Urothelium cell line (cell line): ENCODE results near the gene TNRC18.
"Not testable (repeated sequence)": the region's sequence is repeated elsewhere in the genome, so short reads cannot be mapped to it uniquely, and the experiment has no call there.

Source experiments
- DNase-seq: peaks from one replicate; pipeline ENCODE4 v3.0.0; 2011; ENCODE audit warnings: low spot score, mixed read lengths
- FAIRE-seq: peaks from 2 replicates; lab custom pipeline; 2011; peaks lifted over from hg19 to GRCh38; lab: Jason Lieb, UNC

TNRC18 gene

GRCh38 chr7:5423306-5423975 is at the start of gene TNRC18:
TSS of gene TNRC18 (minus strand) at chr7:5423834. CDS start at chr7:5421246, 2,588 bp downstream.
- FAIRE-seq, result peak; percentile 46
- peak; percentile 72 for DNase-seq

GRCh38 chr7:5472432-5473315 is 49.0 kb upstream of the TNRC18 start:
- DNase-seq (no peak), FAIRE-seq (peak; percentile 95)

- not testable (repeated sequence) for FAIRE-seq, DNase-seq
These were observed 48.0 kb upstream of the TNRC18 start for GRCh38 chr7:5471623-5472022.

GRCh38 chr7:5470816-5471215 is 47.2 kb upstream of the TNRC18 start:
- DNase-seq (no peak), FAIRE-seq (no peak)

- no peak for DNase-seq
- FAIRE-seq, result no peak
These were observed 46.5 kb upstream of the TNRC18 start for GRCh38 chr7:5470167-5470532.

GRCh38 chr7:5469375-5470166 is 45.9 kb upstream of the TNRC18 start:
- peak; percentile 100 for FAIRE-seq
- DNase-seq, result no peak

GRCh38 chr7:5467645-5468044 is 44.0 kb upstream of the TNRC18 start:
- no peak for FAIRE-seq

GRCh38 chr7:5466551-5466950 is 42.9 kb upstream of the TNRC18 start:
- DNase-seq (no peak), FAIRE-seq (no peak)

More at GRCh38 chr7:5467645-5468044, 44.0 kb upstream of the TNRC18 start:
- DNase-seq, result no peak

GRCh38 chr7:5463031-5463430 is 39.4 kb upstream of the TNRC18 start:
- FAIRE-seq (peak; percentile 23), DNase-seq (no peak)

GRCh38 chr7:5462216-5462615 is 38.6 kb upstream of the TNRC18 start:
- no peak for FAIRE-seq
- DNase-seq, result no peak

- no peak for DNase-seq
- peak; percentile 17 for FAIRE-seq
These were observed 35.4 kb upstream of the TNRC18 start for GRCh38 chr7:5458921-5459480.

GRCh38 chr7:5457245-5457735 is 33.7 kb upstream of the TNRC18 start:
- FAIRE-seq, result peak; percentile 84
- DNase-seq, result no peak

GRCh38 chr7:5456409-5456808 is 32.8 kb upstream of the TNRC18 start:
- FAIRE-seq, result no peak

GRCh38 chr7:5455581-5456219 is 32.1 kb upstream of the TNRC18 start:
- FAIRE-seq (peak; percentile 66), DNase-seq (no peak)

More at GRCh38 chr7:5456409-5456808, 32.8 kb upstream of the TNRC18 start:
- no peak for DNase-seq

- DNase-seq, result no peak
- FAIRE-seq, result no peak
These were observed 31.5 kb upstream of the TNRC18 start for GRCh38 chr7:5455175-5455574.

- DNase-seq (no peak), FAIRE-seq (no peak)
These were observed 30.9 kb upstream of the TNRC18 start for GRCh38 chr7:5454485-5454884.

GRCh38 chr7:5453566-5454075 is 30.0 kb upstream of the TNRC18 start:
- FAIRE-seq (peak; percentile 71), DNase-seq (no peak)

- DNase-seq (peak; percentile 52), FAIRE-seq (peak; percentile 94)
These were observed 29.4 kb upstream of the TNRC18 start for GRCh38 chr7:5452937-5453540.

- no peak for DNase-seq
These were observed 28.9 kb upstream of the TNRC18 start for GRCh38 chr7:5452470-5452899.

More at GRCh38 chr7:5452470-5452899, 28.9 kb upstream of the TNRC18 start:
- peak; percentile 61 for FAIRE-seq
